Stimulated activated CD8-positive, alpha-beta memory T cell treated with anti-CD3 and anti-CD28 coated beads, Interleukin-15, amount 100 ng/mL, for 24 hours (primary cell): ENCODE measurements around the gene SLC47A1.
"Not testable (repeated sequence)": the region's sequence is repeated elsewhere in the genome, so short reads cannot be mapped to it uniquely, and the experiment has no call there.

Experiments
- DNase-seq: peaks from one replicate; pipeline ENCODE4 v3.0.0-alpha.2; 2020; ENCODE audit warnings: low read depth

Gene SLC47A1

GRCh38 chr17:19554393-19554792 is 20.7 kb downstream of the SLC47A1 start:
- no peak for DNase-seq

- DNase-seq: no peak
Observed at GRCh38 chr17:19555746-19556145, 22.1 kb downstream of the SLC47A1 start.

GRCh38 chr17:19558946-19559345 is 25.3 kb downstream of the SLC47A1 start:
- DNase-seq: no peak

GRCh38 chr17:19561697-19562318 is 28.2 kb downstream of the SLC47A1 start:
- no peak for DNase-seq

GRCh38 chr17:19565817-19566575 is 32.3 kb downstream of the SLC47A1 start:
- DNase-seq: no peak

GRCh38 chr17:19567216-19568015 is 33.8 kb downstream of the SLC47A1 start:
- DNase-seq: no peak

- DNase-seq: no peak
Observed at GRCh38 chr17:19568016-19568350, 34.3 kb downstream of the SLC47A1 start.

- no peak for DNase-seq
Observed at GRCh38 chr17:19569785-19570543, 36.3 kb downstream of the SLC47A1 start.

GRCh38 chr17:19570544-19571062 is 36.9 kb downstream of the SLC47A1 start:
- no peak for DNase-seq

GRCh38 chr17:19573075-19573474 is 39.4 kb downstream of the SLC47A1 start:
- no peak for DNase-seq

GRCh38 chr17:19574956-19575355 is 41.3 kb downstream of the SLC47A1 start:
- no peak for DNase-seq

GRCh38 chr17:19578545-19578944 is 44.9 kb downstream of the SLC47A1 start:
- no peak for DNase-seq

- no peak for DNase-seq
Observed at GRCh38 chr17:19579192-19579761, 45.6 kb downstream of the SLC47A1 start.

GRCh38 chr17:19579867-19580565 is 46.4 kb downstream of the SLC47A1 start:
- no peak for DNase-seq

GRCh38 chr17:19580566-19580920 is 46.9 kb downstream of the SLC47A1 start:
- not testable (repeated sequence) for DNase-seq

- DNase-seq: not testable (repeated sequence)
Observed at GRCh38 chr17:19582152-19582551, 48.5 kb downstream of the SLC47A1 start.

GRCh38 chr17:19583871-19584270 is 50.2 kb downstream of the SLC47A1 start:
- DNase-seq: no peak

GRCh38 chr17:19590451-19590850 is 56.8 kb downstream of the SLC47A1 start:
- no peak for DNase-seq

- DNase-seq: no peak
Observed at GRCh38 chr17:19590912-19591551, 57.4 kb downstream of the SLC47A1 start.

- DNase-seq: no peak
Observed at GRCh38 chr17:19592316-19592715, 58.7 kb downstream of the SLC47A1 start.

- no peak for DNase-seq
Observed at GRCh38 chr17:19596869-19597268, 63.2 kb downstream of the SLC47A1 start.
